CD4-positive, alpha-beta T cell treated with Interleukin-6 for 4 hours (primary cell): ENCODE data around the gene GCGR.
A peak's percentile ranks its signal among the peaks of the same experiment; 100 is the strongest.

Source experiments
- DNase-seq: peaks from one replicate; pipeline ENCODE4 v3.0.0-alpha.2; 2020; ENCODE audit warnings: mixed read lengths

GCGR gene

DNA sequence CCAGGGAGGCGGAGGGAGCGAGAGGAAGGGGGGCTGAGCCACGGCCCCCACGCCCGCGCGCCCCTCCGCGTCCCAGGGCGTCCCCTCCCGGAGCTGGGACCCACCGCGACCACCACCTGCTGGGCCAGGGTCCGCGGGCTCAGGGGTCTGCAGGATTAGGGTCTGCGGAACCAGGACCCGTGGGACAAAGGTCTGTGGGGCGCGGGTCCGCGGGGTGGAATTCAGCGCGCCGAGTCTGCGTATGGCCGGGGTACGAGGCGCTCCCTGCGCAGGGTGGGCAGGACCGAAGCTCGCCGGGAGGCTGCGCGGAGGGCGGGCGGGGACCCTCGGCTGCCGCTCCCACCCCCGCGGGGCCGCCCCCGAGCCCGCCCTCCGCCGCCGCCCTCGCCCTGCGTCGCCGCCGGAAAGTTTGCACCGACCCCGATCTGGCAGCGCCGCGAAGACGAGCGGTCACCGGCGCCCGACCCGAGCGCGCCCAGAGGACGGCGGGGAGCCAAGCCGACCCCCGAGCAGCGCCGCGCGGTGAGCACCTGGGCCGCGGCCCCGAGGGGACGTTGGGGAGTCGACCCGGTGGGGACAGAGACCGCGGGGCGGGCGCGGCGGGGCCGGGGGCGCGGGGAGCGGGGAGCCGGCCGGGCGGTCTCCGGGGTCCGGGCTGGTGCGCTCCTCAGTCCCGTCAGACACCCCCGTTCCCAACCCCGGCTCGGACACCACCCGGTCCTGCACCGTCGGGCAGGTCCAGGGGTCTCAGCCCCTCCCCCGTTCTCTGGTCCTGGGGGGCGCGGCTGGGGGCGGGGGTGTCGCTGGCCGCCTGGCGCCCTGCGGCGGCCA, at the start of gene GCGR:
Gene GCGR (plus strand): TSS at position 423 of the 831 bp plus-strand sequence. CDS start 4,869 bp downstream, outside the sequence.
- no peak for DNase-seq

DNA sequence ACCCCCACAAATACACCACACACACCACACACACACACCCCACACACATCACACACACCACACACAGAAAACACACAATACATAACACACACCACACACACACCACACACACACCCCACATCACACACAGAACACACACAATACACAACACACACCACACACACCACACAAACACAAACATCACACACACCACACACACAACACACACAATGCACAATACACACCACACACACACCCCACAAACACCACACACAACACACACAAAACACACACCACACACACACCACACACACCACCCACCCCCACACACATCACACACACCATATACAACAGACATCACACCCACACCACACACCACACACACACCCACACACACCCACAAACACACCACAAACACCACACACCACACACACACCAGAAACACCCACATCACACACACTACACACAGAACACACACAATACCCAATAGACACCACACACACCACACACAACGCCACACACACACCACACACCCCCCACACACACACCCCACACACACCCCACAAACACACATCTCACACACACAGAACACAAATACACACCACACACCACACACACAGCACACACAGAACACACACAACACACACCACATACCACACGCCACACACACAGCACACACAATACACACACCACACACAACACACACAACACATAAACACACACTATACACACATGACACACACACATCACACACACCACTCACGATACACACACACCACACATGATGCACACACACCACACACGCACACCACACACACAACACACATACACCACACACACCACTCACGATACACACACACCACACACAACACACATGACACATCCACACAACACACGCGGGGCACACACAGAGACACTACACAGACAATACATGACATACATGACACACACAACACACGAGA, 11.0 kb upstream of the GCGR start:
- no peak for DNase-seq

DNA sequence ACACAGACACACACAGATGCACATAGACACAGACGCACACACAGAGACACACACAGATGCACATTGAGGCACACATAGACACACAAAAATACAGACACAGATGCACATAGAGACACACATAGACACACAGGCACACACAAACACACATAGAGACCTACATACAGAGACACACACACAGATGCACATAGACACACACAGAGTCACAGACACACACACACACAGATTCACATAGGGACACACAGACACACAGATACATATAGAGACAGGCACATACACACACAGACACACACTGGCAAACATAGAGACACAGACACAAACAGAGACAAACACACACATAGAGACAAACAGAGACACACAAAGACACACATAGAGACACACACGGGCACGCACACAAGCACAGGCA, 9.9 kb upstream of the GCGR start:
- no peak for DNase-seq

DNA sequence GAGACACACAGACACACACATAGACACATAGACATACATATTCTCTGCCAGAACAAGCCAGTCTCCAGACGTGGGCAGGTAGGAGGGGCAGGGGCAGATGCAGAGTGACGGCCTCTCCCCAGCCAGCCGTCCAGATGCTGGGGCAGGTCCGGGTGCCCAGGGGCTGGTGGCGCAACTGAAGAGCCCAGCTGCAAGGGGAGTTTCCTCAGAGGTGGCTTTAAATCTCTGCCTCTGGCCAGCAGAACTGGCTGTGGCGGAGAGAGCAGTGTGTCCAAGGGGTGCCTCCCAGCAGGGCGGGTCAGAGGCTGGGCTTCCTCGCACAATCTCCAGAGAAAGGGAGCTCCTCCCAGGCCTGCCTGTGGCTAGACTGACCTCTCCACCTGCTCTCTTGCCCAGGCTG, 9.4 kb upstream of the GCGR start:
- no peak for DNase-seq

DNA sequence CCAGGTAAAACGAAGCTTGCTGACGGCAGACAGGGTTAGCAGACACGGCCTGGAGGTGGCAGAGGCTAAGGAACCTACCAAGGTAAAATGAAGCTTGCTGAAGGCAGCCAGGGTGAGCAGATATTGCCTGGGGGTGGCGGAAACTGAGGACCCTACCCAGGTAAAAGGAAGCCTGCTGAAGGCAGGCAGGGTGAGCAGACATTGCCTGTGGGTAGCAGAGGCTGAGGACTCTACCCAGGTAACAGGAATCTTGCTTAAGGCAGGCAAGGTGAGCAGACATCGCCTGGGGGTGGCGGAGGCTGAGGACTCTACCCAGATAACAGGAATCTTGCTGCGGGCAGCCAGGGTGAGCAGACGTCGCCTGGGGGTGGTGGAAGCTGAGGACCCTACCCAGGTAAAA, 2.6 kb upstream of the GCGR start:
- DNase-seq = no peak

DNA sequence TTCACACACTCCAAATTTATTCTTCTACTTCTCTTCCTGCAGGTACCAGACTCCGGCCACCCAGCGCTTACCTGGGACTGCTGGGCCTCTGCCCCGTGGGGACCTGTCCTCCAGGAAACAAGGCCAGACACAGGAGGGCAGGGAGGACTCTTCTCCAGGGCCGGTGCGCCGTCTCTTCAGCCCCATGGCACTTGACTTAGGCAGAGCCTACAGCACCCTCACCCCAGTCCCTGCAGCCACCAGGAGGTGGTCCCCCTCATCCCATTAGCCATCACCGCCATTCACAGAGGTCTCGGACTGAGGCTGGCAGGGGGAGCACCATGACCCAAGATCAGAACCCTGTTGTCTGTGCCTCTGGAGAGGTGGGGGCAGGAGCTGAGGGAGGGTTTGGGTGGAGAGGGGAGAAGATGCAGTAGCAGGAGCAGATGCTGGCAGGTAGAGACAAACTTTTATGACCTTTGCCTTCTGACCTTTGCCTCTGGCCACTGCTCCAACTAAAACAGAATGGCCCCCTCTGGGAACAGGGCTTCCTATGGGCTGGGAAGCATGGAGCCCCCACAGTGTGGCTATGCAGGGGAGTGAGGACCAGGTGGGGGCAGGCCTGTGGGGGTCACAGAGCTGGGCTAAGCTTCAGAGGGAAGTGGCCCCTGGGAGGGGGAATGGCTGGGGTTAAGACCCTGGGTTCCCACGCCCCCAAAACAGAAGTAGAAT, 1.7 kb upstream of the GCGR start:
- no peak for DNase-seq

DNA sequence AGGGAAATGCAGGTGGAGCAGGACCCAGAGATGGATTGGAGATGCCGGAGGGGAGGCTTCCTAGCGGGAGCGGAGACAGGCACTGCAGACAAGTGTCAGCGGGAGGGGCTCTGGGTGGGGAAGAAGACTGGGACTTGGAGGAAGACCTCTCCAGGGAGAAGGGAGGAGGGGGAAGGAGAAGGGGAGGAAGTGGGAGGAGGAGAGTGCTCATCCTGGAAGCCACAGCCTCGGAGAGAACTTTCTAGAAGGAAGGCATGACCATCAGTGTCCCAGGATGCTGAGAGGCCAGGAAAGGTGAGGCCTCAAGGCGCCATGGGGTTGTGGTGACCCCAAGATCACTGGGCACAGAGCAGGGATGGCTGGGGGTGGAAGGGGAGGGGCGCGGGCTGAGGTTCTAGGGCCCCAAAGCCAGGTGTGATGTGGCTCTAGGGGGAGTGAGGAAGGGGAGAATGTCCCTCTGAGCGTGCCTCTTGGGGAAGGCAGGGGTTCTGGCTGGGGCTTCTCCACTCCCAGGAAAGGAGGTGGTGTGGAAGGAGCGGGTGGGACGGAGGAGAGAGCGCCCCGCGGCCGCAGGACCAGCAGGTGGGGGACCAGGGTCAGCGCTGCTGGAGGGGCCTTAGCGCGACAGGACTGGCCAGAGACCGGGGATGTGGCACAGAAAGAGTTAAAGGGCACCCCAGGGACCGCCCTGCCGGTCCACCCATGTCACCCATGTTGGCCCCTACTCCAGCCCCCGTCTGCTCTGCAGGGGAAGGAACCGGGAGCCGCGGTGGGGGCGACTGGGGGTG, 900 bp upstream of the GCGR start:
- DNase-seq = no peak

DNA sequence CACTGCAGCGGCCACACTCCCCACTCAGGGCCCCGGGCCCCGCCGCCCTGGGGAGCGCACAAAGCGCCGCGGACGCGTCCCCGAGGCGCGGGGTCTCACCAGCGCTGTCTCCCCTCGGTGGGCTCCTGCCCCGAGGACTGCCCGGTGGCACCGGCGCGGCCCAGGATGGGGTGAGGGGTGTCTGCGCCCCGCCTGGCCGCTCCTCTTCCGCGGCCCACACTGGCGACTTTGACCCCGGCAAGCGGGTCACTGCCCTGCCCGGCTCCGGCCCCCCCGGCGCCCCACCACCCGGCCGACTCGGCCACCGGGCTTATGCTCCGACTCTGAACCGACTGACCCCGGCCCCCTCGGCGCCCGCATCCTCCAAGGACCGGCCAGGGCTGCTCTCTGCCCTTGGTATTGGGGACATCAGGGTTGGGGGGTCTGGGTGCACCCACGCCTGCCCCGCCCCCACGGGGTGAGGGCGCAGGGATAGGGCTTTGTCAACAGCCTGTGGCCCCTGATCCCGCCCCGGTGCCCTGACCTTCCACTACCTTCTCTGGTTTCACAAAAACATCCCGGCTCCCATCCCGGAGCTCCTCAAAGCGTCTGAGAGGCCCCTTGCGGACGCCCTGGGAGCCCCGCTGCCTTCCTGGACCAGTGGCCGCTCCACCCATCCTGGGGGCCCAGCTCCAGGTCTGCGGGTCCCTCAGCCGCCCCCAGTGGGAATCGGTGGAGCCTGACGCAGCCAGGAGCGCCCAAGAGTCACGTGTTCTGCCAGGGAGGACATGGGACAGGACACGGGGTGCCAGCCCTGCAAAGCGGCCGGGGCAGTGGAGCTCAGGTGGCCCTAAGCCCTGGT, 829 bp downstream of the GCGR start:
- DNase-seq = no peak

DNA sequence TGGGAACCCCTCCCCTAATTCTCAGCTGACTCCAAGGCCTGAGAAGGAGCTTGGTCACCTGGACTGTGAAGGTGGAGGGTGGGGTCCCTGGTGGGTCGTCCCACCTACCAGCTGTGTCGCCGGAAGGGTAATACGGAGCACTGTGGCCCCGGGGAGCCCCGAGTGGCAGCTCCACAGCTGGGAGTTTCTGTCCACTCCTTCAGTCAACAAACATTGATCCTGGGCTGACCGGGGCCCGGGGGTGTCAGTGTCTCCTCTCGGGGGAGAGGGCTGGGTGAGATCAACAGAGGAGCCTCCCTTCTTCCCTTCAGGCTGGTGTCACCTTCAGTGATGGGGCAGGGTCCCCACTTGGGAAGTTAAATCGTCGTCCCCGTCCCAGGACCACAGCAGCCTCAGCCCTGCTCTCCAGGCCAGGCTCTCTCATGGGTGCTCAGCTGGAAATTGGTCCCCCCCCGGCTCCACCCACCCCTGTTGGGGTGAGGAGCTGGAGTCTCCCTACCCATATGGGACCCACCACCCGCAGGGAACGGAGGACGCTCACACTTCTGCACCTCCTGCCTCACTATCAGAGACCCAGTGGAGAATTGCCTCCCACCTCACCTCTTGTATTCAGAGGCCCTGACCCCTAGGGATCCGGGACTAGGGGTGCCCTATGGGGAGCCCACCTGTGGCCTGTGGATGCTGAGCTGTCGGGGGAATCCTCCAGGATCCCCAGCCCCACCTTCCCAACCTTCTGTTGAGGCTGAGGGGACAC, 1.9 kb downstream of the GCGR start:
- no peak for DNase-seq

DNA sequence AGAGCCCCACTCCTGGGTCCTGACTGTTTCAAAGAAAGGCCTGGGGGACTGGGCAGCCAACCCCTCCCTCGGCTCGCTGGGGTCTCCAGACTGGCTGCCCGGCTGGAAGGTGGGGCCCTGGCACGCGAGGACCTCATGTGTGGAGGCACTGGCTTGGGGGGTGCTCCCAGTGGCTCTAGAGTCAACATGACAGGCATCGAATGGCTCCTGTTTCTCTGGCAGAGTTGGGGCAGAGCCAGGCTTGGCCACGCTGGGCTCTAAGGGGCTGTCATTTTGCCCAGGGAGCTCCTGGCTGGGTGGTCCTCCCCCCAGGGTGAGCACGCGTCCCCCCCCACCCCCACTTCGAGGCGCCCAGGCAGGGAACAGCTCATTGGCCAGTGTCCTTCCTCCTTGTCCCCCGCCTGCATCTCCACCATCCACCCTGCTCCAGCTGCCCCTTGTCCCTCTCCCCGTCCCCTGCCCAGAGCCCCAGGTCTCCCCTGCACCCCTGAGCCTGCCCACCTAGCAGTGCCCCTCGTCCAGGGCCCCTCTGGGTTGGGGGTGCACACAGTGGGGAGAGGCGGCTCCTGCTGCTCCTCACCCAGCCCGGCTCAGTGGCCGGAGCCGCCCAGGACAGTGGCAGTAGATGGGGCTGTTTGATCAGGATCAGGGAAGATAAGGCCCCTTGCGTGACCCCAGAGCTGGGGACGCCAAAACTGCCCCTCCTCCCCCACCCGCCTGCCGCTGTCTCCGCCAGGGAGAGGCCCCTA, 2.7 kb downstream of the GCGR start:
- no peak for DNase-seq

DNA sequence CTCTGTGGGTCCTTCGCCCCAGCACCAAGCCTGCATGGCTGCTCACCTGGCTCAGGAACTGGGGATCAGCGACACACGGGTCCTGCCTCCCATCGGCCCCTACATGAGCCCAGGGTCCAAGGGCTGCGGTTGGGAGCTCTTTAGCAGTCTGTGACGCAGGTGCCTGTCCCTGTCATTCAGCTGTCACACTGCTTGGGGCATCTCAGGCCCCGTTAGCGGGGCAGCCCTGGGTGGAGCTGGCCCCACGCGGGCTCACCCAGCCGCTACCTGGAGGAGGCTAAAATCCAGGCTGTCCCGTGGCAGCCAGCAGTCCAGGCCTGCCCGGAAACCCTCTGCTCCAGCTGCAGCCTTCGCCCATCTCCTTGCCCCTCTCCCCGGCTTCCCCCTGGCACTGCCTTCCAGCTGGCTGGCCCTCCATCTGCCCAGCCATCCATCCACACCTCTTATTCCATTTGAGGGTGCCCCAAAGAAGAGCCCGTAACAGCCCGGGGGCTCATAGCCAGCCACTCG, 3.3 kb downstream of the GCGR start:
- DNase-seq = no peak

DNA sequence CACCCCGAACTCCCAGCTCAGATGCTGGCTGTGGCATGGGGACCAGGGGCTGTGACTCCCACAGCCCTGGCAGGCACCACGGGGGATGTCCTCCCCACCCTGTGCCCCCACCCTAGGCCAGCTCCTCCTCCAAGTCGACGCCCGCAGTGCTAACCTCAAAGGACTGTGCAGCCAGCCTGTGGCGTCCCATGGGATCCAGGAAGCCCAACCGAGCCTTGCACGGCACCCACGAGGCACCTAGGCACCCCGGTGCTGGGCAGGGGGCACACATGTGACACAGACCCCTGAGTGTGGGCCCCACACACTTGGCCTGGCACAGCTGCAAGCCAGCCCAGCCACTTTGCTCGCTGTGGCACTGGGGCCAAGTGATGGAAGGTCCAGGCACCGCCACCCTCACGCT, 3.9 kb downstream of the GCGR start:
- no peak for DNase-seq

DNA sequence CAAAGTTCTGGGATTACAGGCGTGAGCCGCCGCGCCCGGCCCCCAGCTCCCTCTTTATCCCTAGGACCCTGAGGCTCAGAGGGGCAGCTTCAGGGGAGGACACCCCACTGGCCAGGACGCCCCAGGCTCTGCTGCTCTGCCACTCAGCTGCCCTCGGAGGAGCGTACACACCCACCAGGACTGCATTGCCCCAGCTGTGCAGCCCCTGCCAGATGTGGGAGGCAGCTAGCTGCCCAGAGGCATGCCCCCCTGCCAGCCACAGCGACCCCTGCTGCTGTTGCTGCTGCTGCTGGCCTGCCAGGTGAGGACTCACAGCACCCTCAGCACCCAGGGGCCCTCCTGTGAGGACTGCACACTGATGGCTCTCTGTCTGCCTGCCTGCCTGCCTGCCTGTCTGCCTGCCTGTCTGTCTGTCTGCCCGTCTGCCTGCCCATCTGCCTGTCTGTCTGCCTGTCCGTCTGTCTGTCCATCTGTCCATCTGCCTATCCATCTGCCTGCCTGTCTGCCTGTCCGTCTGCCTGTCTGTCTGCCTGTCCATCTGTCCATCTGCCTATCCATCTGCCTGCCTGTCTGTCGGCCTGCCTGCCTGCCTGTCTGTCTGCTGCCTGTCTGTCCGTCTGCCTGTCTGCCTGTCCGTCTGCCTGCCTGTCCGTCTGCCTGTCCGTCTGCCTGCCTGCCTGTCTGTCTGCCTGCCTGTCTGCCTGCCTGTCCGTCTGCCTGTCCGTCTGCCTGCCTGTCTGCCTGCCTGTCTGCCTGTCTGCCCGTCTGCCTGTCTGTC, 5.0 kb downstream of the GCGR start:
- DNase-seq = peak; percentile 15

DNA sequence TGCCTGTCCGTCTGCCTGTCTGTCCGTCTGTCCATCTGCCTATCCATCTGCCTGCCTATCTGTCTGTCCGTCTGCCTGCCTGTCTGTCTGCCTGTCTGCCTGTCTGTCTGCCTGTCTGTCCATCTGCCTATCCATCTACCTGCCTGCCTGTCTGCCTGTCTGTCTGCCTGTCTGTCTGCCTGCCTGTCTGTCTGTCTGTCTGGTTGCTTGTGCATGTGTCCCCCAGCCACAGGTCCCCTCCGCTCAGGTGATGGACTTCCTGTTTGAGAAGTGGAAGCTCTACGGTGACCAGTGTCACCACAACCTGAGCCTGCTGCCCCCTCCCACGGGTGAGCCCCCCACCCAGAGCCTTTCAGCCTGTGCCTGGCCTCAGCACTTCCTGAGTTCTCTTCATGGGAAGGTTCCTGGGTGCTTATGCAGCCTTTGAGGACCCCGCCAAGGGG, 5.6 kb downstream of the GCGR start:
- DNase-seq = no peak

DNA sequence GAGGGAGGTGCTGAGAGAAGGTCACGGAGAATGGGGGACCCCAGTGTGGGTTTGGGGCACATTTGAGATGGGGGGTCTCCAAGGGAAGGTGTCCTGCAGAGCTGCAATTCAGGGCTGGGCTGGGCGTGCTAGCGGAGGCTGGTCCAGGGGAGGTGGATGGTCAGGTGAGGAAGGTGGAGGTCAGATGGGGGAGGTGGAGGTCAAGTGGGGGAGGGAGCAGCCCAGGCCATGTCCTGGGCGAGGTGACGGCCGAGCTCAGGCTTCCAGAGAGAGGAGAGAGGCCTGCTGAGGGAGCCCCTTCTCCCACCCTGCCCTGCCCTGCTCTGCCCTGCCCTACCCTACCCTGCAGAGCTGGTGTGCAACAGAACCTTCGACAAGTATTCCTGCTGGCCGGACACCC, 6.5 kb downstream of the GCGR start:
- DNase-seq = no peak

DNA sequence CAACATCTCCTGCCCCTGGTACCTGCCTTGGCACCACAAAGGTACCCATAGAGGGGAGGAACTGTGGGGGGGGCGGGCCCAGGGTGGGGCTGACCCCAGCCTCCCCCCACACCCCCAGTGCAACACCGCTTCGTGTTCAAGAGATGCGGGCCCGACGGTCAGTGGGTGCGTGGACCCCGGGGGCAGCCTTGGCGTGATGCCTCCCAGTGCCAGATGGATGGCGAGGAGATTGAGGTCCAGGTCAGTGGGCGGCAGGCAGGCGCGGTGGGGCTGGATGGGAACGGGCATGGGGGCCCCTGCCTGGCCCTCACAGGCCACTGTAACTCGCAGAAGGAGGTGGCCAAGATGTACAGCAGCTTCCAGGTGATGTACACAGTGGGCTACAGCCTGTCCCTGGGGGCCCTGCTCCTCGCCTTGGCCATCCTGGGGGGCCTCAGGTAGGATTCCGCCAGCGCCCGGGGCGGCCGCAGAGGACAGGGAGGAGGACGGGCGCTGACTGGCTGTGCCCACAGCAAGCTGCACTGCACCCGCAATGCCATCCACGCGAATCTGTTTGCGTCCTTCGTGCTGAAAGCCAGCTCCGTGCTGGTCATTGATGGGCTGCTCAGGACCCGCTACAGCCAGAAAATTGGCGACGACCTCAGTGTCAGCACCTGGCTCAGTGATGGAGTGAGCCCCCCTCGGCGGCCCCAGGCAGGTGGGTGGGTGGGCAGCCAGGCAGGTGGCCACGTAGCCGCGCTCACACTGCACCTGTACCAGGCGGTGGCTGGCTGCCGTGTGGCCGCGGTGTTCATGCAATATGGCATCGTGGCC, 7.1 kb downstream of the GCGR start:
- no peak for DNase-seq

DNA sequence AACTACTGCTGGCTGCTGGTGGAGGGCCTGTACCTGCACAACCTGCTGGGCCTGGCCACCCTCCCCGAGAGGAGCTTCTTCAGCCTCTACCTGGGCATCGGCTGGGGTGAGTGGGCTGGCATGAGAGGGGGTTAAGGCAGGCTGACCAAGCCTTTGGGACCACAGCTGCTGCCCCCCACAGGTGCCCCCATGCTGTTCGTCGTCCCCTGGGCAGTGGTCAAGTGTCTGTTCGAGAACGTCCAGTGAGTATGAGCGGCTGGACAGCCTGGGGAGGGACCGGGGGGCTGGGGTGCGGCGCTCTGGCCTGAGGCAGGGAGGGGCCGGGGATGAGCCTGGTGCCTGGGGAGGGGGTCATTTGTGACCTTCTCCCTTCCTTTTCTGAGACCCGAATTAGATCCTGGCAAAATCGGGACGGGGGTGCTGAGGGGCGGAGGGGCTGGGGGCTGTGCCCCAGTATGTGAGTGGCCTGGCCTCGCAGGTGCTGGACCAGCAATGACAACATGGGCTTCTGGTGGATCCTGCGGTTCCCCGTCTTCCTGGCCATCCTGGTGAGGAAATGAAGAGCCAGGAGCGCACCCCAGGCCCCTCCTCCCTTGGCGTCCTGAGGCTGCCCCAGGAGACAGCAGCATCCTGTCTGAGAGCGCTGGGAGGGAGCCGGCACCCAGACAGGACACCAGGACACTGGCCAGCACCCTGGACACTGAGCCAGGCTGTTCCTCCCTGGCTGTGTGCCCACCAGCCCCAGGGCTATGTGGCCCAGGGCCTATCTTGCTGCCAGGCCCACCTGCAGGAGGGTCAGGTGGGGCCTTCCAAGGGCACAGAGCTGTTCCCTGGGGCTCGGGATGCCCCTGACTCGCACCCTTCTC, 8.0 kb downstream of the GCGR start:
- no peak for DNase-seq
